GM12878 (cell line): ENCODE data around the gene EFNA4.

Source experiments
- CBFB ChIP-seq: IDR thresholded peaks from 2 replicates; pipeline ENCODE4 v1.6.1; 2016; ENCODE audit warnings: antibody characterized with exemption, low read depth
- CBX3 ChIP-seq: fragments of 200-600 bp; sonication (generic); IDR thresholded peaks from 2 replicates; pipeline ENCODE4 v1.6.1; 2016; ENCODE audit warnings: low read depth, borderline replicate concordance
- FOXM1 ChIP-seq: IDR thresholded peaks from 2 replicates; pipeline ENCODE4 v1.6.1; 2012; ENCODE audit warnings: low read depth, mild to moderate bottlenecking, inconsistent platforms, low read length, moderate library complexity
- NFYB ChIP-seq: IDR thresholded peaks from 2 replicates; pipeline ENCODE4 v1.6.1; 2011; ENCODE audit warnings: low read depth, mild to moderate bottlenecking, low read length, improper control_type of control experiment, moderate library complexity; ENCODE audit not compliant: insufficient read depth
- POLR2A ChIP-seq: IDR thresholded peaks from 2 replicates; pipeline ENCODE4 v1.6.1; 2011; ENCODE audit warnings: low read depth, mild to moderate bottlenecking, low read length
- TAF1 ChIP-seq: IDR thresholded peaks from 2 replicates; pipeline ENCODE4 v1.6.1; 2011; ENCODE audit warnings: mild to moderate bottlenecking, low read depth, low read length, borderline replicate concordance
- ZNF274 ChIP-seq: IDR thresholded peaks from one replicate; pipeline ENCODE4 v1.8.0; 2011; ENCODE audit not compliant: insufficient read length, insufficient read depth

DNA sequence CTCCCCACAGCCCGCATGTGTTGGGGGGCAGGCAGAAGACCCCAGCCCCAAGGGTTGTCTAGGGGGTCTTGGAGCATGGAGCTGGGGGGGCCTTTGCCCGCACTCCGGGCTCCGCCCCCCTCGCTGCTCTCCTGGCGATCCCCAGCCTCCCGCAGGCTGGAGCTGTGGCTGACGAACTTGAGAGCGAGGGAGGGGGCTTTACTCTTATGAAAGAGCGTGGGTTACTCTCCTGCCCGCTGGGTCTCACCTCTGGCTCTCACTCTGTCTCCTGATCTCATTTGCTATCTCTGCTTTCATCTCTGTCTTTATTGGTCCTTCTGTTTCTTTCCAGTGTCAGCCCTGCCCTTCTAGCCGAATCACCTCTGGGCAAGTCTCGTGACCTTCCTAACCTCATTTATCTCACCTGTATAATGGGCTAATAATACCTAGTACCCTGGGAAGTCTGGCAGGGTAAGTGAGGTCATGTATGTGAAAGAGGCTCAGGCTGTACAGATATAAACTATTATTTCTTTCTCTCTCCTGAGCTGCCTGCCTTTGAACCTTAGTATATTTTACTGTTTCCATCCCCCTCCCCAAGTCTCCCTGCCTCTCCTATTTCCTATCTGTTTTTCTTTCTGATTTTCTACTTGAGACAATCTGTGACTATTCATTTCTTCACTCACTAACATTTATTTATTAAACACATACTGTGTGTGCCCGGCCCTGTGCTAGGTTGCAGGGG, 731 bp downstream of the EFNA4 start:
- TF ChIP-seq CBX3 (no peak), NFYB (no peak), ZNF274 (no peak), CBFB (no peak), TAF1 (no peak), FOXM1 (no peak), POLR2A (no peak)
